GM19193 (cell line): ENCODE measurements around the gene HYAL3.

Experiments
- POLR2A ChIP-seq: IDR thresholded peaks from 4 replicates; pipeline ENCODE4 v1.6.1; 2011; ENCODE audit not compliant: insufficient read depth, insufficient read length; ENCODE audit errors: extremely low read depth

The HYAL3 gene

GRCh38 chr3:50254577-50255250 lies 44.5 kb downstream of the HYAL3 start:
- TF ChIP-seq POLR2A = no peak

GRCh38 chr3:50251220-50251619 lies 48.0 kb downstream of the HYAL3 start:
- no peak for TF ChIP-seq POLR2A

GRCh38 chr3:50250514-50250913 lies 48.7 kb downstream of the HYAL3 start:
- TF ChIP-seq POLR2A = no peak

DNA sequence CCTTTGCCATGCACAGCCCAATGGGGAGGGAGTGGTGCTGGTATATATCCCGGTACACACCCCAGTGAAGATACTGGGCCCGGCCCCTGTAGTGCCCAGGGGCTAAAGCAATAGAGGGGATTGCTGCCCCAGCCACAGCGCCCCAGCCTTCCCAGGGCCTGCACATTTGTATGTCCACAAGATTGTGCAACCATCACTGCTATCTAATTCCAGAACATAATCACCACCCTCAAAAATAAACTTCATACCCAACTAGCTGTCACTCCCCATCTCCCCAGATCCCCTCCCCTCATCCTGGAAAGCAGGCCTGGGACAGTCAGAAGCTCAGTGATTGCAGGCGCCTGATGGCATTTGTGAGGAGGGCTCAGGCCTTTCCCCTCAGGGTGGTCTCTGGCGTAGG lies 49.7 kb downstream of the HYAL3 start:
- no peak for TF ChIP-seq POLR2A

GRCh38 chr3:50248387-50248786 lies 50.8 kb downstream of the HYAL3 start:
- TF ChIP-seq POLR2A = no peak

GRCh38 chr3:50246517-50246954 lies 52.7 kb downstream of the HYAL3 start:
- peak; percentile 37 for TF ChIP-seq POLR2A

DNA sequence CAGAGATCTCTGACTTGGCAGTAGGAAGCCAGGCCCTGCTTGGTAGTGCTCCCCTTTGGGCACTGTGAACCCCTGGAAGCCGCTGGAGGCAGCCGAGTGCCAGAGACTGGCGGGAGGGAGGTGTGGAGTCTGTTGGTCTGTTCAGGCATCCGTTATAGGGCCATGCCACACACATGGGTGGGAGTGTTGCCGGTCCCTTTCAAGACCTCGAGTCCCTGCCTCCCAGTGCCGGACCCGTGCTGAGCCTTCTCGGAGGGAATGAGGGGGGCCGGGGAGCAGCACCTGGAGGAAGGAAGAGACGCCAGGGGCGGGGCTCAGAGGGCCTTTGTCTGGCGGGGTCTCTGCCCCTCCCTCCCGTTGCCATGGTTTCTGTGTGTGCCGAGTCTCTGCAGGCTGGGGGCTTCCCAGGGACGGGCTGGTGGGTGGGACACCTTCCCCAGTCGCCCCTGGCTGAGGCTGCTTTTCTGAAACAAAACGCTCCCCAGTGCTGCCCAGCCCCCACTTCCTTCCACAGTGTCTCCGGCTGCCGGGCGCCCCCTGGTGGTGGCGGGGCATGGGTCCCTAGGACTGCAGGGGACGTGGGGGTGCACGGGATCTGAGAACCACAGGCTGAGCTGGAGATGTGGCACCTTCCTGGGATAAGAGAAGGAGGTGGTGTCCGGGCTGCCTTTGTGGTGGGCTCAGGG lies 53.2 kb downstream of the HYAL3 start:
- TF ChIP-seq POLR2A = no peak

GRCh38 chr3:50245251-50245745 lies 53.9 kb downstream of the HYAL3 start:
- TF ChIP-seq POLR2A = no peak

DNA sequence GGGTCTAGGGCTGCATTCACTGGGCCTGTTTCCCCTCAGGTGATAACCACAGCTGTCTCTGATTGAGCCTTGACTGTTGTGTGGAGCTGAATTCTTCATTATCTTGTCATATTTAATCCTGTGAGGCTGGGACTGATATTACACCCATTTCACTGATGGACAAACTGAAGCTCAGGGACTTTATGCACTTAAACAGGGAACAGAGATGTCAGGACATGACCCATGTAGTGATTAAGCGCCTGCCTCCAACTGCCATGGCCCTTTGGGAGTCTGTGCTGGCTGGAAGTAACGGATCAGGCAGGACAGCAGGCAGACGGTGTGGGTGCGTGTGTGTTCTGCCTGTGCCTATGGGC lies 55.7 kb downstream of the HYAL3 start:
- no peak for TF ChIP-seq POLR2A

- TF ChIP-seq POLR2A = no peak
Observed at GRCh38 chr3:50242851-50243542, 56.2 kb downstream of the HYAL3 start.
